Measurements from ENCODE around the gene ZNF324. TPM values are rescaled to one million over a fixed set of nuclear protein-coding genes. Genes with fewer than 3 reads are reported as not detected.

Gene ZNF324
- total and polyA plus RNA-seq, 4 donors = 2.3 to 8.4 (median 5.5) TPM

DNA sequence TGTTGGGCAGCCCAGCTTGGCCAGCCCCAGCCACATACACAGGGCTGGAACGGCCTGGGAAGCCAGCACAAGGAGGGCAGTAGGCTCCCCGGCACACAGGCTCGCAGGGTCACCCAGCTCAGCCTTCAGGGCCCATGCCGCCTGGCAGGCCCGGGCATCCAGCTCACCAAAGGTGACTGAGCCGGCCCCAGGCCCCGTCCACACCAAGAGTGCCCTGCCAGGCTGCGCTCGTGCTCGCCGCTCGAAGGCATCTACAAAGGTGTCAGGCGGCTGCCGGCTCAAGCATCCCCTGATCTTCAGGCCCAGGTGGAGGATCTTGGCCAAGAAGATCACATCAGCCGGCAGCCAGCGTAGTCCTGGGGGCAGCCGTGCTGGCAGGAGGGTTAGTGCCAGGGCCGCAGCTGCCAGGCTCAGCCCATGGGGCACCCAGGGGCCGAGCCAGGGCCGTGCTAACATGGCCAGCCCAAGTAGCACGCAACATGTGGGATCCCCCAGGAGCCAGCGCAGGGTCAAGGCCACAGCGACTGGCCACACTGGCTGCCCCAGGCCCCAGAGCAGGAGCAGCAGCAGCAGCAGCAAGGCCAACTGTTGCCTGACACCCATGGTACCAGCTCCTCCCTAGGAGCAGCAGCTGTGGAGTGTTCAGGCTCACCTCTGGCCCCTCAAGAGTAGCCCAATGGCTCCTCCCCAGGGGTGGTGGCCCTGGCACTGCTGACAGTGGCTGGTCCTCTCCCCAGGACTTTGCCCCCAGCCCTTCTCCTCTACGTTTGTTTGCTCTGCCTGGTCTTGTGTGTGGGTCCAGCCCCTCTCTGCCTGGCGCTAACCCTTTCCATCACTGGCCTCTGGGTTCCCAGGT is 44.7 kb downstream of the ZNF324 start, which contains the start of gene SLC27A5:
Gene SLC27A5 (minus strand): TSS at position 640 of the 856 bp plus-strand sequence. CDS start 37 bp downstream, at position 603.
- 35% methylated on average over 25 of the region's 25 CpGs for WGBS
- peaks cover 0 to 5% (median 2%) of the 10 kb centered on the region in 4 donors for H3K36me3 ChIP-seq (ENCODE audit: control insufficient read depth in 4 of 4, insufficient read depth in 3 of 4, low read depth in 1 of 4, low read length in 3 of 4)
- H3K4me1 ChIP-seq (ENCODE audit: control insufficient read depth in 4 of 4, insufficient read depth in 4 of 4, low read length in 3 of 4) = peaks cover 19 to 78% (median 54%) of the 10 kb centered on the region in 4 donors
- H3K27me3 ChIP-seq (ENCODE audit: control insufficient read depth in 4 of 4, insufficient read depth in 4 of 4, low read length in 3 of 4) = no peaks in the 10 kb centered on the region
- no peaks in the 10 kb centered on the region for H3K9me3 ChIP-seq (ENCODE audit: control insufficient read depth in 4 of 4, low read length in 3 of 4)
- peak within 1 kb of the TSS; percentile 67 to 73 for H3K9ac ChIP-seq (ENCODE audit: low read depth in 1 of 2, low read length in 2 of 2)
- peak within 1 kb of the TSS; percentile 80 to 86 for H3K27ac ChIP-seq (ENCODE audit: low read depth in 1 of 2, low read length in 2 of 2)
- TF ChIP-seq, protein P1, sequence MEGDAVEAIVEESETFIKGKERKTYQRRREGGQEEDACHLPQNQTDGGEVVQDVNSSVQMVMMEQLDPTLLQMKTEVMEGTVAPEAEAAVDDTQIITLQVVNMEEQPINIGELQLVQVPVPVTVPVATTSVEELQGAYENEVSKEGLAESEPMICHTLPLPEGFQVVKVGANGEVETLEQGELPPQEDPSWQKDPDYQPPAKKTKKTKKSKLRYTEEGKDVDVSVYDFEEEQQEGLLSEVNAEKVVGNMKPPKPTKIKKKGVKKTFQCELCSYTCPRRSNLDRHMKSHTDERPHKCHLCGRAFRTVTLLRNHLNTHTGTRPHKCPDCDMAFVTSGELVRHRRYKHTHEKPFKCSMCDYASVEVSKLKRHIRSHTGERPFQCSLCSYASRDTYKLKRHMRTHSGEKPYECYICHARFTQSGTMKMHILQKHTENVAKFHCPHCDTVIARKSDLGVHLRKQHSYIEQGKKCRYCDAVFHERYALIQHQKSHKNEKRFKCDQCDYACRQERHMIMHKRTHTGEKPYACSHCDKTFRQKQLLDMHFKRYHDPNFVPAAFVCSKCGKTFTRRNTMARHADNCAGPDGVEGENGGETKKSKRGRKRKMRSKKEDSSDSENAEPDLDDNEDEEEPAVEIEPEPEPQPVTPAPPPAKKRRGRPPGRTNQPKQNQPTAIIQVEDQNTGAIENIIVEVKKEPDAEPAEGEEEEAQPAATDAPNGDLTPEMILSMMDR (IDR thresholded peaks at IDR 0.05; ENCODE audit: low read depth, low read length, missing input control) = no peak
- peak; percentile 98 for TF ChIP-seq SP1 (IDR thresholded peaks at IDR 0.05)
- TF ChIP-seq HNF4G (IDR thresholded peaks at IDR 0.05) = peak; percentile 89
- TF ChIP-seq FOXA1 (IDR thresholded peaks at IDR 0.05) = no peak
- peak; percentile 41 to 42 for TF ChIP-seq JUND (IDR thresholded peaks at IDR 0.05)
- peak in 1 of 2 donors; percentile 57 for TF ChIP-seq GABPA (IDR thresholded peaks at IDR 0.05 in 1 of 2, conservative IDR thresholded peaks at IDR 0.05 in 1 of 2)
- TF ChIP-seq, protein P2, sequence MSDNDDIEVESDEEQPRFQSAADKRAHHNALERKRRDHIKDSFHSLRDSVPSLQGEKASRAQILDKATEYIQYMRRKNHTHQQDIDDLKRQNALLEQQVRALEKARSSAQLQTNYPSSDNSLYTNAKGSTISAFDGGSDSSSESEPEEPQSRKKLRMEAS (IDR thresholded peaks at IDR 0.05) = peak; percentile 57
- TF ChIP-seq RAD21 (IDR thresholded peaks at IDR 0.05) = peak in 1 of 2 donors; percentile 54
- TF ChIP-seq, protein P3, sequence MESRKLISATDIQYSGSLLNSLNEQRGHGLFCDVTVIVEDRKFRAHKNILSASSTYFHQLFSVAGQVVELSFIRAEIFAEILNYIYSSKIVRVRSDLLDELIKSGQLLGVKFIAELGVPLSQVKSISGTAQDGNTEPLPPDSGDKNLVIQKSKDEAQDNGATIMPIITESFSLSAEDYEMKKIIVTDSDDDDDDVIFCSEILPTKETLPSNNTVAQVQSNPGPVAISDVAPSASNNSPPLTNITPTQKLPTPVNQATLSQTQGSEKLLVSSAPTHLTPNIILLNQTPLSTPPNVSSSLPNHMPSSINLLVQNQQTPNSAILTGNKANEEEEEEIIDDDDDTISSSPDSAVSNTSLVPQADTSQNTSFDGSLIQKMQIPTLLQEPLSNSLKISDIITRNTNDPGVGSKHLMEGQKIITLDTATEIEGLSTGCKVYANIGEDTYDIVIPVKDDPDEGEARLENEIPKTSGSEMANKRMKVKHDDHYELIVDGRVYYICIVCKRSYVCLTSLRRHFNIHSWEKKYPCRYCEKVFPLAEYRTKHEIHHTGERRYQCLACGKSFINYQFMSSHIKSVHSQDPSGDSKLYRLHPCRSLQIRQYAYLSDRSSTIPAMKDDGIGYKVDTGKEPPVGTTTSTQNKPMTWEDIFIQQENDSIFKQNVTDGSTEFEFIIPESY (IDR thresholded peaks at IDR 0.05) = no peak
- TF ChIP-seq TAF1 (conservative IDR thresholded peaks at IDR 0.05) = peak; percentile 96
- TF ChIP-seq, protein P4, sequence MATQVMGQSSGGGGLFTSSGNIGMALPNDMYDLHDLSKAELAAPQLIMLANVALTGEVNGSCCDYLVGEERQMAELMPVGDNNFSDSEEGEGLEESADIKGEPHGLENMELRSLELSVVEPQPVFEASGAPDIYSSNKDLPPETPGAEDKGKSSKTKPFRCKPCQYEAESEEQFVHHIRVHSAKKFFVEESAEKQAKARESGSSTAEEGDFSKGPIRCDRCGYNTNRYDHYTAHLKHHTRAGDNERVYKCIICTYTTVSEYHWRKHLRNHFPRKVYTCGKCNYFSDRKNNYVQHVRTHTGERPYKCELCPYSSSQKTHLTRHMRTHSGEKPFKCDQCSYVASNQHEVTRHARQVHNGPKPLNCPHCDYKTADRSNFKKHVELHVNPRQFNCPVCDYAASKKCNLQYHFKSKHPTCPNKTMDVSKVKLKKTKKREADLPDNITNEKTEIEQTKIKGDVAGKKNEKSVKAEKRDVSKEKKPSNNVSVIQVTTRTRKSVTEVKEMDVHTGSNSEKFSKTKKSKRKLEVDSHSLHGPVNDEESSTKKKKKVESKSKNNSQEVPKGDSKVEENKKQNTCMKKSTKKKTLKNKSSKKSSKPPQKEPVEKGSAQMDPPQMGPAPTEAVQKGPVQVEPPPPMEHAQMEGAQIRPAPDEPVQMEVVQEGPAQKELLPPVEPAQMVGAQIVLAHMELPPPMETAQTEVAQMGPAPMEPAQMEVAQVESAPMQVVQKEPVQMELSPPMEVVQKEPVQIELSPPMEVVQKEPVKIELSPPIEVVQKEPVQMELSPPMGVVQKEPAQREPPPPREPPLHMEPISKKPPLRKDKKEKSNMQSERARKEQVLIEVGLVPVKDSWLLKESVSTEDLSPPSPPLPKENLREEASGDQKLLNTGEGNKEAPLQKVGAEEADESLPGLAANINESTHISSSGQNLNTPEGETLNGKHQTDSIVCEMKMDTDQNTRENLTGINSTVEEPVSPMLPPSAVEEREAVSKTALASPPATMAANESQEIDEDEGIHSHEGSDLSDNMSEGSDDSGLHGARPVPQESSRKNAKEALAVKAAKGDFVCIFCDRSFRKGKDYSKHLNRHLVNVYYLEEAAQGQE (IDR thresholded peaks at IDR 0.05) = peak; percentile 96
- peak; percentile 86 for TF ChIP-seq YY1 (IDR thresholded peaks at IDR 0.05)
- TF ChIP-seq HNF4A (conservative IDR thresholded peaks at IDR 0.05) = peak; percentile 94 to 97
- TF ChIP-seq EGR1 (IDR thresholded peaks at IDR 0.05; ENCODE audit: low read depth in 2 of 2) = no peak
- peak; percentile 54 for TF ChIP-seq NR2F2 (IDR thresholded peaks at IDR 0.05)
- TF ChIP-seq RXRA (IDR thresholded peaks at IDR 0.05) = peak; percentile 83 to 93
- DNase-seq (ENCODE audit: low spot score) = peak; percentile 64
- H3K4me3 ChIP-seq (ENCODE audit: low read depth in 1 of 3, low read length in 3 of 3) = peak within 1 kb of the TSS; percentile 68 to 82 (median 75)

All from liver (tissue), 9 donors.